Stimulated activated CD8-positive, alpha-beta memory T cell treated with anti-CD3 and anti-CD28 coated beads, Interleukin-7, amount 100 ng/mL, for 24 hours (primary cell): Measurements from ENCODE around the gene LRRC42.

ENCODE experiments used
- DNase-seq: peaks from one replicate; pipeline ENCODE4 v3.0.0-alpha.2; 2020; ENCODE audit warnings: low read depth

The LRRC42 gene

GRCh38 chr1:53942127-53942957 lies 3.8 kb upstream of the LRRC42 start:
- DNase-seq = no peak

- no peak for DNase-seq
These were observed 3.1 kb upstream of the LRRC42 start for GRCh38 chr1:53943090-53943489.

GRCh38 chr1:53943490-53944043 lies 2.6 kb upstream of the LRRC42 start:
- no peak for DNase-seq

GRCh38 chr1:53944469-53945182 lies 1.5 kb upstream of the LRRC42 start:
- no peak for DNase-seq

- no peak for DNase-seq
These were observed 1.0 kb upstream of the LRRC42 start for GRCh38 chr1:53945183-53945432.

GRCh38 chr1:53945433-53946251 lies 508 bp upstream of the LRRC42 start, which contains the start of gene IFT25:
Gene IFT25 (minus strand): TSS chr1:53945699. CDS start chr1:53940082, 5,617 bp downstream.
- DNase-seq = peak; percentile 100

- DNase-seq = no peak
These were observed 1.2 kb downstream of the LRRC42 start for GRCh38 chr1:53947172-53947907.

- no peak for DNase-seq
These were observed 2.1 kb downstream of the LRRC42 start for GRCh38 chr1:53948291-53948690.

GRCh38 chr1:53949023-53949990 lies 3.2 kb downstream of the LRRC42 start:
- no peak for DNase-seq

GRCh38 chr1:53951697-53952096 lies 5.5 kb downstream of the LRRC42 start:
- DNase-seq = no peak

- DNase-seq = no peak
These were observed 8.0 kb downstream of the LRRC42 start for GRCh38 chr1:53954128-53954527.

GRCh38 chr1:53956308-53957168 lies 10.4 kb downstream of the LRRC42 start:
- no peak for DNase-seq

GRCh38 chr1:53957194-53957818 lies 11.2 kb downstream of the LRRC42 start:
- no peak for DNase-seq

GRCh38 chr1:53959664-53960250 lies 13.6 kb downstream of the LRRC42 start:
- no peak for DNase-seq

- no peak for DNase-seq
These were observed 16.2 kb downstream of the LRRC42 start for GRCh38 chr1:53962395-53962794.

- DNase-seq = no peak
These were observed 17.3 kb downstream of the LRRC42 start for GRCh38 chr1:53963460-53963859.

GRCh38 chr1:53964109-53964508 lies 18.0 kb downstream of the LRRC42 start:
- no peak for DNase-seq

- DNase-seq = no peak
These were observed 20.6 kb downstream of the LRRC42 start for GRCh38 chr1:53966794-53967193.
